Sigmoid colon (tissue), 7 donors: Measurements from ENCODE around the gene TBXAS1. TPM values are rescaled to one million over a fixed set of nuclear protein-coding genes. Genes with fewer than 3 reads are reported as not detected.

Source experiments
- DNase-seq: peaks from one replicate; pipeline ENCODE4 v3.0.0-alpha.2; 2019
- H3K27ac ChIP-seq, 4 donors: fragments of 200-600 bp; sonication (generic); one replicate each; pipeline ENCODE4 v1.5.1; 2016 to 2019; ENCODE audit warnings: mild to moderate bottlenecking in 1 of 4
- H3K27me3 ChIP-seq, 3 donors: fragments of 200-600 bp; sonication (generic); one replicate each; pipeline ENCODE4 v1.5.1; 2019; ENCODE audit warnings: mild to moderate bottlenecking in 1 of 3
- H3K36me3 ChIP-seq, 4 donors: fragments of 200-600 bp; sonication (generic); one replicate each; pipeline ENCODE4 v1.5.1; 2016 to 2019
- H3K4me1 ChIP-seq, 4 donors: fragments of 200-600 bp; sonication (generic); one replicate each; pipeline ENCODE4 v1.5.1; 2017 to 2019
- H3K4me3 ChIP-seq, 4 donors: fragments of 200-600 bp; sonication (generic); one replicate each; pipeline ENCODE4 v1.5.1; 2017 to 2019; ENCODE audit warnings: mild to moderate bottlenecking in 2 of 4, moderate library complexity in 1 of 4
- H3K9me3 ChIP-seq, 4 donors: fragments of 200-600 bp in 3 of 4; sonication (generic) in 3 of 4; one replicate each; pipeline versions ENCODE4 v1.5.1 to v1.6.1; 2013 to 2019
- CTCF ChIP-seq, 4 experiments: fragments of 450-650 bp in 3 of 4; fragments of 200-600 bp in 1 of 4; IDR thresholded peaks; one replicate each; pipeline ENCODE4 v1.5.1; 2016 to 2019; ENCODE audit warnings: antibody characterized with exemption in 4 of 4, mild to moderate bottlenecking in 3 of 4, moderate library complexity in 2 of 4
- EP300 ChIP-seq, 4 donors: sonication (generic); formaldehyde crosslinking; IDR thresholded peaks; one replicate each; pipeline ENCODE4 v1.6.1; 2017; ENCODE audit warnings: antibody characterized with exemption in 4 of 4
- POLR2A ChIP-seq, 2 donors: fragments of 450-650 bp; IDR thresholded peaks; one replicate each; pipeline ENCODE4 v1.6.1; 2016; ENCODE audit warnings: antibody characterized with exemption in 2 of 2, mild to moderate bottlenecking in 2 of 2, moderate library complexity in 2 of 2
- POLR2AphosphoS5 ChIP-seq, 4 donors: sonication (generic); formaldehyde crosslinking; IDR thresholded peaks; one replicate each; pipeline ENCODE4 v1.6.1; 2017; ENCODE audit warnings: antibody characterized with exemption in 4 of 4
- WGBS, 2 donors: extraction: QIAGEN DNeasy Blood & Tissue Kit; methylation state at CpG; one replicate each; pipeline ENCODE4 v1.1.7; 2013; 5-methylcytosine and 5-hydroxymethylcytosine counted together
- intact Hi-C: fragments of 100-400 bp; cut with DNase I; formaldehyde crosslinking; loops from one replicate; pipeline ENCODE4 v1.15.1; 2023
- polyA plus RNA-seq, 3 donors: library from polyadenylated mRNA; stranded (reverse); fragments of 200-250 nt; gene quantifications; one replicate each; pipeline ENCODE4 v1.2.3, GENCODE V29; 2013
- total RNA-seq, 4 donors: library from RNA; depleted of rRNA; stranded (reverse); fragments of >200 nt; gene quantifications; one replicate each; pipeline ENCODE4 v1.1.0, GENCODE V29; 2016
- donor health status: healthy with polysubstance abuse.
- donor health status: Bipolar disorder and iron deficiency.
- donor health status: healthy.

TBXAS1 gene
- total and polyA plus RNA-seq, 7 donors: 6.0 to 28.2 (median 19.3) TPM

- 94 to 96% methylated on average over 8 of the region's 8 CpGs for WGBS, 2 donors
Measured at GRCh38 chr7:139876622-139877283, 47.7 kb downstream of the TBXAS1 start.

GRCh38 chr7:139883814-139884213, 54.8 kb downstream of the TBXAS1 start:
- WGBS, 2 donors: 87 to 96% methylated on average over 3 of the region's 3 CpGs
- Histone ChIP-seq H3K27me3 (no peaks in the 10 kb centered on the region), H3K4me3 (no peak overlapping the region), H3K36me3 (no peaks in the 10 kb centered on the region), H3K27ac (no peak overlapping the region), H3K9me3 (no peaks in the 10 kb centered on the region), H3K4me1 (no peaks in the 10 kb centered on the region)
- no peak for DNase-seq
- TF ChIP-seq POLR2A (IDR thresholded peaks at IDR 0.05): no peak
- TF ChIP-seq POLR2AphosphoS5 (IDR thresholded peaks at IDR 0.05): no peak
- TF ChIP-seq CTCF (IDR thresholded peaks at IDR 0.05): no peak
- no peak for TF ChIP-seq EP300 (IDR thresholded peaks at IDR 0.05)
- intact Hi-C loops: no loop called here

More at GRCh38 chr7:139876622-139877283, 47.7 kb downstream of the TBXAS1 start:
- intact Hi-C loops: no loop called here
- Histone ChIP-seq H3K27ac (no peak overlapping the region), H3K9me3 (no peaks in the 10 kb centered on the region), H3K4me1 (no peaks in the 10 kb centered on the region), H3K27me3 (no peaks in the 10 kb centered on the region), H3K4me3 (no peak overlapping the region), H3K36me3 (no peaks in the 10 kb centered on the region)
- TF ChIP-seq POLR2A (IDR thresholded peaks at IDR 0.05): no peak
- no peak for DNase-seq

GRCh38 chr7:139884441-139884840, 55.4 kb downstream of the TBXAS1 start:
- no peaks in the 10 kb centered on the region for H3K9me3 ChIP-seq
- WGBS, 2 donors: 87 to 91% methylated on average over 7 of the region's 7 CpGs
- no peaks in the 10 kb centered on the region for H3K36me3 ChIP-seq
- no peaks in the 10 kb centered on the region for H3K4me1 ChIP-seq
- TF ChIP-seq CTCF (IDR thresholded peaks at IDR 0.05): no peak
- no peak for TF ChIP-seq EP300 (IDR thresholded peaks at IDR 0.05)
- no peak for TF ChIP-seq POLR2AphosphoS5 (IDR thresholded peaks at IDR 0.05)
- no peak for TF ChIP-seq POLR2A (IDR thresholded peaks at IDR 0.05)
- H3K27ac ChIP-seq: no peak overlapping the region
- no peak overlapping the region for H3K4me3 ChIP-seq
- intact Hi-C loops: no loop called here
- no peak for DNase-seq
- no peaks in the 10 kb centered on the region for H3K27me3 ChIP-seq

- no peaks in the 10 kb centered on the region for H3K9me3 ChIP-seq
- H3K27ac ChIP-seq: no peak overlapping the region
- H3K36me3 ChIP-seq: no peaks in the 10 kb centered on the region
- no peaks in the 10 kb centered on the region for H3K27me3 ChIP-seq
- DNase-seq: no peak
- TF ChIP-seq EP300 (IDR thresholded peaks at IDR 0.05) (no peak), POLR2A (IDR thresholded peaks at IDR 0.05) (no peak), CTCF (IDR thresholded peaks at IDR 0.05) (no peak), POLR2AphosphoS5 (IDR thresholded peaks at IDR 0.05) (no peak)
- no peaks in the 10 kb centered on the region for H3K4me1 ChIP-seq
- intact Hi-C loops: no loop called here
- H3K4me3 ChIP-seq: no peak overlapping the region
Measured at GRCh38 chr7:139885511-139885910, 56.4 kb downstream of the TBXAS1 start.

GRCh38 chr7:139886206-139886605, 57.1 kb downstream of the TBXAS1 start:
- Histone ChIP-seq H3K36me3 (no peaks in the 10 kb centered on the region), H3K27me3 (no peaks in the 10 kb centered on the region), H3K9me3 (no peaks in the 10 kb centered on the region), H3K4me3 (no peak overlapping the region), H3K4me1 (no peaks in the 10 kb centered on the region), H3K27ac (no peak overlapping the region)
- intact Hi-C loops: no loop called here
- no peak for TF ChIP-seq CTCF (IDR thresholded peaks at IDR 0.05)
- TF ChIP-seq POLR2AphosphoS5 (IDR thresholded peaks at IDR 0.05): no peak
- TF ChIP-seq POLR2A (IDR thresholded peaks at IDR 0.05): no peak
- TF ChIP-seq EP300 (IDR thresholded peaks at IDR 0.05): no peak
- 12 to 29% methylated on average over 2 of the region's 2 CpGs for WGBS, 2 donors
- no peak for DNase-seq
